Panc1 (cell line): Measurements from ENCODE around the gene PARVB. TPM values are rescaled to one million over a fixed set of nuclear protein-coding genes. Genes with fewer than 3 reads are reported as not detected.

ENCODE experiments used
- ATAC-seq: fragments of 200-7000 bp; cut with Tn5 transposase; 2 replicates; pipeline ENCODE4 v1.9.1; 2020; ENCODE audit warnings: mild to moderate bottlenecking, moderate library complexity
- BruUV-seq: library from RNA; stranded (reverse); fragments of 400-500 nt; replicated peaks from 2 replicates; lab custom pipeline; 2021; lab: Mats Ljungman, UMichigan
- CTCF ChIA-PET: fragments of 300-600 bp; sonication (Branson Sonifier 250); formaldehyde crosslinking; loops from one replicate; lab custom pipeline; 2022; ENCODE audit warnings: antibody characterized with exemption; lab: Charles Lee
- POLR2A ChIA-PET: fragments of 300-600 bp; sonication (Branson Sonifier 250); formaldehyde crosslinking; loops from one replicate; lab custom pipeline; 2022; ENCODE audit warnings: antibody characterized with exemption; lab: Charles Lee
- DNase-seq: peaks from one replicate; pipeline ENCODE4 v3.0.0-alpha.2; 2010; ENCODE audit warnings: low read depth, low spot score
- H3K27ac ChIP-seq: 2 replicates; pipeline ENCODE4 v1.5.1; 2011; ENCODE audit warnings: mild to moderate bottlenecking, low read length, inconsistent platforms
- H3K27me3 ChIP-seq: fragments of 200-500 bp; sonication (Bioruptor generic); 2 replicates; pipeline ENCODE4 v1.6.0; 2014; ENCODE audit warnings: low read length, inconsistent platforms; ENCODE audit not compliant: control insufficient read depth, insufficient read depth
- H3K36me3 ChIP-seq: fragments of 200-500 bp; sonication (Bioruptor generic); 2 replicates; pipeline ENCODE4 v1.5.1; 2014; ENCODE audit warnings: inconsistent platforms, mild to moderate bottlenecking, low read length, moderate library complexity; ENCODE audit not compliant: control insufficient read depth, insufficient read depth
- H3K4me1 ChIP-seq: 2 replicates; pipeline ENCODE4 v1.5.1; 2011; ENCODE audit warnings: inconsistent platforms, mild to moderate bottlenecking, low read length, moderate library complexity; ENCODE audit not compliant: control insufficient read depth, insufficient read depth
- H3K4me3 ChIP-seq, 2 experiments: 2 replicates each; pipeline ENCODE4 v1.5.1; 2011 to 2012; ENCODE audit warnings: low read depth in 2 of 2, low read length in 2 of 2, mild to moderate bottlenecking in 2 of 2, inconsistent platforms in 1 of 2, moderate library complexity in 1 of 2
- H3K9me3 ChIP-seq: fragments of 200-500 bp; sonication (Bioruptor generic); 2 replicates; pipeline ENCODE4 v1.5.1; 2014; ENCODE audit warnings: low read depth, mild to moderate bottlenecking, inconsistent platforms, low read length, moderate library complexity; ENCODE audit not compliant: control insufficient read depth, insufficient read depth
- CTCF ChIP-seq: fragments of 450-650 bp; IDR thresholded peaks from 2 replicates; pipeline ENCODE4 v1.5.1; 2017; ENCODE audit warnings: mild to moderate bottlenecking
- POLR2AphosphoS5 ChIP-seq: IDR thresholded peaks from 2 replicates; pipeline ENCODE4 v1.6.1; 2012; ENCODE audit warnings: mild to moderate bottlenecking, low read depth, low read length, moderate library complexity
- REST ChIP-seq, 2 experiments: IDR thresholded peaks; 2 replicates each; pipeline ENCODE4 v1.6.1; 2011 to 2012; ENCODE audit warnings: low read depth in 2 of 2, control low read depth in 1 of 2, low read length in 1 of 2, mild to moderate bottlenecking in 1 of 2, moderate library complexity in 1 of 2; ENCODE audit not compliant: insufficient read depth in 1 of 2
- SIN3A ChIP-seq: IDR thresholded peaks from 2 replicates; pipeline ENCODE4 v1.6.1; 2012; ENCODE audit warnings: low read depth, mild to moderate bottlenecking, low read length, moderate library complexity, borderline replicate concordance; ENCODE audit not compliant: insufficient read depth
- TCF7L2 ChIP-seq: IDR thresholded peaks from 2 replicates; pipeline ENCODE4 v1.6.1; 2011; ENCODE audit warnings: mild to moderate bottlenecking, low read depth, low read length, inconsistent platforms
- in situ Hi-C: cut with HindIII; loops from 2 replicates; pipeline ENCODE4 v1.10.0; 2016; ENCODE audit warnings: low sequenced_read_pairs, low pct_unique_long_range_greater_than_20kb
- intact Hi-C: fragments of 100-400 bp; cut with micrococcal nuclease; formaldehyde crosslinking; loops from one replicate; pipeline ENCODE4 v1.10.0; 2022; ENCODE audit not compliant: unreplicated experiment
- total RNA-seq: library from RNA; stranded (reverse); gene quantifications from one replicate; pipeline ENCODE4 v1.2.1, GENCODE V29; 2021; ENCODE audit not compliant: unreplicated experiment

PARVB gene
- total RNA-seq, 1 experiment from 2014 or later: 28.1 TPM

- ChIA-PET POLR2A (no interaction called here), CTCF (no interaction called here)
- no peak for ATAC-seq
- H3K27ac ChIP-seq: no peak overlapping the region
- H3K4me1 ChIP-seq: no peaks in the 10 kb centered on the region
- in situ Hi-C loops: no loop called here
- H3K36me3 ChIP-seq: no peaks in the 10 kb centered on the region
- no peak overlapping the region for H3K4me3 ChIP-seq
- no TSS peak for BruUV-seq
- TF ChIP-seq CTCF (no peak), POLR2AphosphoS5 (no peak), REST (IDR thresholded peaks at IDR 0.05; ENCODE audit: insufficient read depth in 1 of 2, low read depth in 2 of 2, low read length in 1 of 2) (no peak), TCF7L2 (no peak), SIN3A (no peak)
- intact Hi-C loops: no loop called here
- no peaks in the 10 kb centered on the region for H3K9me3 ChIP-seq
- no peaks in the 10 kb centered on the region for H3K27me3 ChIP-seq
- DNase-seq: no peak
Measured at GRCh38 chr22:44126807-44127206, 102.7 kb downstream of the PARVB start.

GRCh38 chr22:44127356-44127755 lies 103.3 kb downstream of the PARVB start:
- Histone ChIP-seq H3K9me3 (no peaks in the 10 kb centered on the region), H3K27me3 (no peaks in the 10 kb centered on the region), H3K4me3 (no peak overlapping the region), H3K27ac (no peak overlapping the region), H3K36me3 (no peaks in the 10 kb centered on the region), H3K4me1 (no peaks in the 10 kb centered on the region)
- ChIA-PET CTCF (no interaction called here), POLR2A (no interaction called here)
- TF ChIP-seq REST (IDR thresholded peaks at IDR 0.05; ENCODE audit: insufficient read depth in 1 of 2, low read depth in 2 of 2, low read length in 1 of 2) (no peak), POLR2AphosphoS5 (no peak), SIN3A (no peak), CTCF (no peak), TCF7L2 (no peak)
- DNase-seq: no peak
- intact Hi-C loops (no loop called here), in situ Hi-C loops (no loop called here)
- no TSS peak for BruUV-seq
- no peak for ATAC-seq
